Endothelial cell of umbilical vein (primary cell): ENCODE results near the gene JMJD8. TPM values are rescaled to one million over a fixed set of nuclear protein-coding genes. Genes with fewer than 3 reads are reported as not detected.

Experiments
- BruUV-seq: library from RNA; stranded (reverse); fragments of 400-500 nt; replicated peaks from 2 replicates; lab custom pipeline; 2021; lab: Mats Ljungman, UMichigan
- CTCF ChIA-PET: fragments of 300-600, 350-600 bp; sonication (Branson Sonifier 250); formaldehyde crosslinking; loops from one replicate; lab custom pipeline; 2021; ENCODE audit warnings: antibody characterized with exemption, inconsistent platforms; lab: Charles Lee
- POLR2A ChIA-PET: fragments of 300-600, 350-600 bp; sonication (Branson Sonifier 250); formaldehyde crosslinking; loops from one replicate; lab custom pipeline; 2021; ENCODE audit warnings: antibody characterized with exemption, inconsistent platforms; lab: Charles Lee
- DNase-seq: peaks from one replicate; pipeline ENCODE4 v3.0.0-alpha.2; 2011; ENCODE audit warnings: low read depth, low spot score
- FAIRE-seq: peaks from 2 replicates; lab custom pipeline; 2011; peaks lifted over from hg19 to GRCh38; lab: Jason Lieb, UNC
- H2AFZ ChIP-seq: 2 replicates; pipeline ENCODE4 v1.6.0; 2012; ENCODE audit warnings: low read depth, low read length, control low read depth, inconsistent platforms
- H3K27ac ChIP-seq: 2 replicates; pipeline ENCODE4 v1.5.1; 2011; ENCODE audit warnings: low read depth, mild to moderate bottlenecking, control low read depth, low read length, moderate library complexity; ENCODE audit not compliant: insufficient read depth
- H3K27me3 ChIP-seq, 2 experiments: 2 replicates each; pipeline versions ENCODE4 v1.6.0 to v1.6.1; 2011; ENCODE audit warnings: low read length in 2 of 2, mixed read lengths in 1 of 2; ENCODE audit not compliant: control insufficient read depth in 2 of 2, insufficient read depth in 2 of 2
- H3K36me3 ChIP-seq, 2 experiments: 2 replicates in 1 of 2; 3 replicates in 1 of 2; pipeline ENCODE4 v1.5.1; 2011; ENCODE audit warnings: low read length in 2 of 2, mild to moderate bottlenecking in 1 of 2, moderate library complexity in 1 of 2; ENCODE audit not compliant: control insufficient read depth in 2 of 2, insufficient read depth in 2 of 2; ENCODE audit errors: extremely low read depth in 1 of 2
- H3K4me1 ChIP-seq: 3 replicates; pipeline ENCODE4 v1.5.1; 2011; ENCODE audit warnings: mild to moderate bottlenecking, low read length; ENCODE audit not compliant: control insufficient read depth, insufficient read depth; ENCODE audit errors: extremely low read depth
- H3K4me2 ChIP-seq: 2 replicates; pipeline ENCODE4 v1.6.1; 2011; ENCODE audit warnings: low read length, control low read depth, mixed read lengths; ENCODE audit not compliant: insufficient read depth
- H3K4me3 ChIP-seq, 3 experiments: fragments of 200-600 bp in 1 of 3; sonication (generic), shearing (Covaris generic) in 1 of 3; replicated peaks in 1 of 3; 2 replicates each; pipeline ENCODE4 v1.5.1; 2011 to 2016; ENCODE audit warnings: control low read depth in 3 of 3, low read length in 3 of 3, mild to moderate bottlenecking in 2 of 3, inconsistent platforms in 1 of 3, low read depth in 1 of 3, moderate library complexity in 1 of 3; ENCODE audit not compliant: insufficient read depth in 1 of 3
- H3K79me2 ChIP-seq: 2 replicates; pipeline ENCODE4 v1.6.0; 2012; ENCODE audit warnings: low read length, inconsistent platforms; ENCODE audit not compliant: control insufficient read depth, insufficient read depth
- H3K9ac ChIP-seq: replicated peaks from 2 replicates; pipeline ENCODE3; 2011; ENCODE audit warnings: low read length, control low read depth; ENCODE audit not compliant: insufficient read depth; ENCODE audit errors: extremely low read depth
- H3K9me1 ChIP-seq: replicated peaks from 3 replicates; pipeline ENCODE4 v1.6.0; 2011; ENCODE audit warnings: mild to moderate bottlenecking, low read length; ENCODE audit not compliant: control insufficient read depth, insufficient read depth; ENCODE audit errors: extremely low read depth
- H3K9me3 ChIP-seq: replicated peaks from 2 replicates; pipeline ENCODE4 v1.5.1; 2012; ENCODE audit warnings: low read length, inconsistent platforms; ENCODE audit not compliant: control insufficient read depth, insufficient read depth
- H4K20me1 ChIP-seq: replicated peaks from 2 replicates; pipeline ENCODE3; 2011; ENCODE audit warnings: mild to moderate bottlenecking, low read length; ENCODE audit not compliant: control insufficient read depth, insufficient read depth; ENCODE audit errors: extremely low read depth
- EZH2 ChIP-seq: IDR thresholded peaks from 2 replicates; pipeline ENCODE4 v1.6.1; 2012; ENCODE audit warnings: borderline replicate concordance, low read depth, mild to moderate bottlenecking, moderate library complexity, low read length, inconsistent platforms; ENCODE audit not compliant: severe bottlenecking
- FOS ChIP-seq: IDR thresholded peaks from 2 replicates; pipeline ENCODE4 v1.6.1; 2011; ENCODE audit warnings: mild to moderate bottlenecking, low read length, moderate library complexity, borderline replicate concordance; ENCODE audit not compliant: insufficient read depth
- GATA2 ChIP-seq: IDR thresholded peaks from 2 replicates; pipeline ENCODE4 v1.7.0; 2011; ENCODE audit warnings: low read depth, mild to moderate bottlenecking, moderate library complexity, mixed read lengths, low read length; ENCODE audit not compliant: insufficient read length, insufficient read depth
- dilution Hi-C: fragments of 300-500 bp; cut with MboI; formaldehyde crosslinking; loops from one replicate; pipeline ENCODE4 v1.15.0; 2019; ENCODE audit warnings: low sequenced_read_pairs; ENCODE audit not compliant: extremely low pct_ligation_motif_present
- intact Hi-C: fragments of 100-400 bp; cut with micrococcal nuclease; formaldehyde crosslinking; loops from one replicate; pipeline ENCODE4 v1.10.0; 2022
- polyA plus RNA-seq, 4 experiments: library from polyadenylated mRNA; depleted of rRNA in 3 of 4; stranded (reverse) in 3 of 4; unstranded in 1 of 4; fragments of >200 nt; gene quantifications; 2 replicates each; pipeline versions ENCODE4 v1.2.1 to v1.2.3, GENCODE V29; 2011 to 2012; ENCODE audit warnings: missing spikeins in 1 of 4
- total RNA-seq: library from RNA; stranded (reverse); gene quantifications from 2 replicates; pipeline ENCODE4 v1.2.3, GENCODE V29; 2021

JMJD8 gene
- total and polyA plus RNA-seq, 2 donors (not counting 3 experiments of a cell fraction or from before 2014, with no cell fraction given), result 55.1 to 102 TPM

DNA sequence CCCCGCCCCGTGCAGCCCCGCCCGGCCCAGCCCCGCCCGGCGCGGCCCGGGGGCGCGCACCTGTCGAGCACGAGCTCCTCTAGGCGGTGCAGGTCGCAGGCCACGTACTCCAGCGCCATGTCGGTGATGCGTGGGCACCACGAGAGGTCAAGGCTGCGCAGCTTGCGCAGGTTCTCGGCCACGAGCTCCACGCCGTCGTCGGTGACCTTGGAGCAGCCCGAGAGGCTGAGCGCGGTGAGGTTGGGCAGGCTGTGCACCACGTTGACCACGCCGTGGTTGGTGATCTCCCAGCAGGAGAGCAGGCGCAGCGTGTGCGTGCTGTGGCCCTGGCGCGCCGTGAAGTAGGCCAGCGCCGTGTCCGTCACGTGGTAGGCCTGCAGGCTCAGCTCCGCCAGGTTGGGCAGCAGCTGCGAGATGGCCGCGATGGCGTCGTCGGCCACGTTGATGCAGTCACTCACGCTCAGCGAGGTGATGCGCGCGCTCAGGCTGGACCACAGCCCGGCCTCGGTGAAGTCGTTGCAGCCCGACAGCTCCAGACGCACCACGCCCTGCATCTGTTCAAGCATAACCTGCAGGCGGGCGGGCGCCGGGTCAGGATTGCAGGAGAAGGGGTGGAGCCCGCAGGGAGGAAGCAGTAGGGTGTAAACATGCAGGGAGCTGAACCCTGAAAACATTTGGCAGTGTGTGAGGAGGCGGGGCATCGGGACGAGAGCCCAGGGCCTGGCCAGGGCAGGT lies 11.4 kb upstream of the JMJD8 start:
- TF ChIP-seq FOS (no peak), EZH2 (peak; percentile 84), GATA2 (no peak)
- no TSS peak for BruUV-seq
- H3K4me3 ChIP-seq, result no peak overlapping the region
- intact Hi-C loops (no loop called here), dilution Hi-C loops (no loop called here)
- H3K36me3 ChIP-seq, result no peaks in the 10 kb centered on the region
- H3K27ac ChIP-seq, result no peak overlapping the region
- H2AFZ ChIP-seq, result no peak overlapping the region
- no peaks in the 10 kb centered on the region for H3K4me1 ChIP-seq
- no peak overlapping the region for H3K9ac ChIP-seq
- FAIRE-seq (no peak), DNase-seq (no peak)
- H3K27me3 ChIP-seq, result peaks cover 32 to 39% of the 10 kb centered on the region in 2 experiments
- H3K4me2 ChIP-seq, result no peak overlapping the region
- no peaks in the 10 kb centered on the region for H3K79me2 ChIP-seq
- no peaks in the 10 kb centered on the region for H3K9me1 ChIP-seq
- CTCF ChIA-PET, result interaction anchor here (0.9 kb wide), 1 partner anchor 8 kb away, joined by 3 read pairs; no protein-coding TSS in a partner anchor
- H3K9me3 ChIP-seq, result no peaks in the 10 kb centered on the region
- no peaks in the 10 kb centered on the region for H4K20me1 ChIP-seq
- POLR2A ChIA-PET, result no interaction called here

DNA sequence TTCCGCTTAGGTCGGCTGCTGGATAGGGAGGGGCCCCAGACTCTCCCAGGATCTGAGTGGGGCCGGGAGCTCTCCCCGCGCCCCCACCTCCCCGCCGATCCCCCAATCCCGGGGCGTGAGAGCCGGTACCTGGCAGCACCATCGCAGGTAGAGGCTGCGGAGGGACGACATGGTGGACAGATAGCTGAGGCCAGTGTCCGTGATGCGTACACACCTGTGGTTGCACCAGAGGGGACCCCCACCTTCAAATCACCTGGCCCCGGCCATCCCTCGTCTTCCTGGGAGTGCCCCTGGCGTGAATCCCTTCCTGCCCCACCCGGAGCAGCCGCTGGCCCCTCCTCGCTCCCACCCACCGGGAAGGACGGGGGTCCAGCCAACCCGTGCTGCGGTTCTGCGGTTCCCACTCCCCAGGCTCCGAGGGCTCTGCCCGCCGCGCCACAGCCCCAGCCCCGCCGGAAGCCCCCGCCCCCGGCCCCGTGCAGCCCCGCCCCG lies 10.8 kb upstream of the JMJD8 start:
- no peak for FAIRE-seq
- POLR2A ChIA-PET, result no interaction called here
- CTCF ChIA-PET, result interaction anchor here (0.9 kb wide), 1 partner anchor 8 kb away, joined by 3 read pairs; no protein-coding TSS in a partner anchor

More for the DNA sequence above, 10.8 kb upstream of the JMJD8 start:
- TF ChIP-seq GATA2, result no peak
- peak; percentile 11 for TF ChIP-seq EZH2
- Histone ChIP-seq H3K4me1 (no peaks in the 10 kb centered on the region), H3K9ac (no peak overlapping the region), H3K9me3 (no peaks in the 10 kb centered on the region), H3K9me1 (no peaks in the 10 kb centered on the region), H3K27me3 (peaks cover 32 to 34% of the 10 kb centered on the region in 2 experiments), H3K4me3 (no peak overlapping the region), H2AFZ (no peak overlapping the region), H3K4me2 (no peak overlapping the region), H3K27ac (no peak overlapping the region), H3K79me2 (no peaks in the 10 kb centered on the region), H3K36me3 (no peaks in the 10 kb centered on the region), H4K20me1 (no peaks in the 10 kb centered on the region)
- intact Hi-C loops (no loop called here), dilution Hi-C loops (no loop called here)
- no TSS peak for BruUV-seq
- DNase-seq, result no peak
